ENCODE data around the gene P2RY11. TPM values are rescaled to one million over a fixed set of nuclear protein-coding genes. Genes with fewer than 3 reads are reported as not detected.

The P2RY11 gene
- total RNA-seq, 1 experiment from 2014 or later, result 20.7 TPM

DNA sequence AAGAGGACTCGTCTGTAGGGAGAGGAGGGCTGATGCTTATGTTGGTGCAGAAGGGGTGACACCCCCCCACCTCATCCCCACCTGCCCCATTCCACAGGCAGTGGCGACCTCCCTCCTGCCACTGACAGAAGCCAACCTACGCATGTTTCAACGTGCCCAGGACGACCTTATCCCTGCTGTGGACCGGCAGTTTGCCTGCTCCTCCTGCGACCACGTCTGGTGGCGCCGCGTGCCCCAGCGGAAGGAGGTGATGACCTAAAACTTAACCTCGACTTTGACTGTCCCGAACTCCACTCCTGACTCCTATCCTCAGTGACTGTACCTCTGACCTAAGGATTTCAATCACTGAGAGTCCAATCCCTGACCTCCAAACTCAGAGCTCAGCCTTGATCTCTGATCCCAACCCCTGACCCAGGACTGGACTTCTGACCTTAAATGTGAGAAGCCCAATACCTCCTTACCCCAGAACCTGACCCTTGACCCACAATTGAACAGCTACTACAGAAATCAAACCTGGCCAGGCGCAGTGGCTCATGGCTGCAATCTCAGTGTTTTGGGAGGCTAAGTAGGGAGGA, 21.6 kb upstream of the P2RY11 start:
- Mint-ChIP-seq H3K4me3 (ENCODE audit: low read depth, unreplicated experiment) (no peak overlapping the region), H3K4me1 (ENCODE audit: low read depth, unreplicated experiment) (no peaks in the 10 kb centered on the region), H3K36me3 (ENCODE audit: insufficient read depth, unreplicated experiment) (peaks cover 48% of the 10 kb centered on the region), H3K27me3 (ENCODE audit: unreplicated experiment) (no peaks in the 10 kb centered on the region), H3K27ac (ENCODE audit: unreplicated experiment) (no peak overlapping the region), H3K9me3 (ENCODE audit: low read depth, unreplicated experiment) (peaks cover 2% of the 10 kb centered on the region)
- no TSS peak for BruUV-seq (replicated peaks)
- CTCF ChIA-PET, result no interaction called here
- no peak for DNase-seq
- intact Hi-C loops (cut with micrococcal nuclease; ENCODE audit: unreplicated experiment), result no loop called here
- TF ChIP-seq, protein P1, sequence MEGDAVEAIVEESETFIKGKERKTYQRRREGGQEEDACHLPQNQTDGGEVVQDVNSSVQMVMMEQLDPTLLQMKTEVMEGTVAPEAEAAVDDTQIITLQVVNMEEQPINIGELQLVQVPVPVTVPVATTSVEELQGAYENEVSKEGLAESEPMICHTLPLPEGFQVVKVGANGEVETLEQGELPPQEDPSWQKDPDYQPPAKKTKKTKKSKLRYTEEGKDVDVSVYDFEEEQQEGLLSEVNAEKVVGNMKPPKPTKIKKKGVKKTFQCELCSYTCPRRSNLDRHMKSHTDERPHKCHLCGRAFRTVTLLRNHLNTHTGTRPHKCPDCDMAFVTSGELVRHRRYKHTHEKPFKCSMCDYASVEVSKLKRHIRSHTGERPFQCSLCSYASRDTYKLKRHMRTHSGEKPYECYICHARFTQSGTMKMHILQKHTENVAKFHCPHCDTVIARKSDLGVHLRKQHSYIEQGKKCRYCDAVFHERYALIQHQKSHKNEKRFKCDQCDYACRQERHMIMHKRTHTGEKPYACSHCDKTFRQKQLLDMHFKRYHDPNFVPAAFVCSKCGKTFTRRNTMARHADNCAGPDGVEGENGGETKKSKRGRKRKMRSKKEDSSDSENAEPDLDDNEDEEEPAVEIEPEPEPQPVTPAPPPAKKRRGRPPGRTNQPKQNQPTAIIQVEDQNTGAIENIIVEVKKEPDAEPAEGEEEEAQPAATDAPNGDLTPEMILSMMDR (IDR thresholded peaks at IDR 0.05; ENCODE audit: unreplicated experiment), result no peak

GRCh38 chr19:10091370-10091687, 20.2 kb upstream of the P2RY11 start:
- Mint-ChIP-seq H3K27ac (ENCODE audit: unreplicated experiment) (peak overlapping the region; percentile 56), H3K9me3 (ENCODE audit: low read depth, unreplicated experiment) (peaks cover 2% of the 10 kb centered on the region), H3K4me3 (ENCODE audit: low read depth, unreplicated experiment) (no peak overlapping the region), H3K36me3 (ENCODE audit: insufficient read depth, unreplicated experiment) (peaks cover 48% of the 10 kb centered on the region), H3K27me3 (ENCODE audit: unreplicated experiment) (no peaks in the 10 kb centered on the region), H3K4me1 (ENCODE audit: low read depth, unreplicated experiment) (no peaks in the 10 kb centered on the region)
- TF ChIP-seq, protein P1 (IDR thresholded peaks at IDR 0.05; ENCODE audit: unreplicated experiment), result no peak
- CTCF ChIA-PET, result no interaction called here
- no peak for DNase-seq
- no TSS peak for BruUV-seq (replicated peaks)
- intact Hi-C loops (cut with micrococcal nuclease; ENCODE audit: unreplicated experiment), result no loop called here

- CTCF ChIA-PET, result no interaction called here
These were observed 19.4 kb upstream of the P2RY11 start for GRCh38 chr19:10091895-10092641.

DNA sequence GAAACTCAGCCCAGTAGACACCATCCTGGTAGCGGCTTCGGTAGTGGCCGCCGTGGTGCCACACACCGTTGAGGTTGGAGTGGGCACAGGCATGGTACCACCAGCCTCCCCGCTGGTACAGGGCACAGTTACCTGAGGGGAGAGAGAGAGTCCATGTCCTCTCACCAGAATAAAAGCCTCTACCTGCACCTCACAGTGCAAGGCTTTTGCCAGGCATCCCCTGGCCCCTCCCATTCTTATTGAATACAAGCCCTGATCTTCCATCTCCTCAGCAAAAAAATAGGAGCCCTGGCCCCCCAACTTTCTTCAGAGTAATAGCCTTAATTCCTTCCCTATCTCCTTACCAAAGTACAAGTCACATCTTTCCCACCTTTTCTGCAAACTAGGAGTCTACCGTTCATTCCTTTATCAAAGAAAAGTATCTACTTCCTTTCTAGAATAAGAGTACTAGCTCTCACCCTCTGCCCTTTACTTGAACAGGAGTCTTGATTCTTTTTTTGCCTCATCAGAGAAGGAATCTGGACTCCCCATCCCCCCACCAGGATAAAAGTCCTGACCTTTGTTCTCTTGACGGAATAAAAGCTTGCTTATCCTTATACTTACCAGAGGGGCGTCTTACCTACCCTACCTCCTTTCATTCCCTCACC, 18.7 kb upstream of the P2RY11 start:
- no peak for DNase-seq
- no TSS peak for BruUV-seq (replicated peaks)
- CTCF ChIA-PET, result no interaction called here
- H3K4me1 Mint-ChIP-seq (ENCODE audit: low read depth, unreplicated experiment), result no peaks in the 10 kb centered on the region
- no peaks in the 10 kb centered on the region for H3K27me3 Mint-ChIP-seq (ENCODE audit: unreplicated experiment)
- peaks cover 38% of the 10 kb centered on the region for H3K36me3 Mint-ChIP-seq (ENCODE audit: insufficient read depth, unreplicated experiment)
- no peak overlapping the region for H3K27ac Mint-ChIP-seq (ENCODE audit: unreplicated experiment)
- peaks cover 2% of the 10 kb centered on the region for H3K9me3 Mint-ChIP-seq (ENCODE audit: low read depth, unreplicated experiment)
- TF ChIP-seq, protein P1 (IDR thresholded peaks at IDR 0.05; ENCODE audit: unreplicated experiment), result no peak
- intact Hi-C loops (cut with micrococcal nuclease; ENCODE audit: unreplicated experiment), result no loop called here
- no peak overlapping the region for H3K4me3 Mint-ChIP-seq (ENCODE audit: low read depth, unreplicated experiment)

More at GRCh38 chr19:10091895-10092641, 19.4 kb upstream of the P2RY11 start:
- Mint-ChIP-seq H3K9me3 (ENCODE audit: low read depth, unreplicated experiment) (peaks cover 2% of the 10 kb centered on the region), H3K4me3 (ENCODE audit: low read depth, unreplicated experiment) (no peak overlapping the region), H3K27me3 (ENCODE audit: unreplicated experiment) (no peaks in the 10 kb centered on the region), H3K27ac (ENCODE audit: unreplicated experiment) (peak overlapping the region; percentile 56), H3K36me3 (ENCODE audit: insufficient read depth, unreplicated experiment) (peaks cover 43% of the 10 kb centered on the region), H3K4me1 (ENCODE audit: low read depth, unreplicated experiment) (no peaks in the 10 kb centered on the region)
- TF ChIP-seq, protein P1 (IDR thresholded peaks at IDR 0.05; ENCODE audit: unreplicated experiment), result no peak
- intact Hi-C loops (cut with micrococcal nuclease; ENCODE audit: unreplicated experiment), result no loop called here
- DNase-seq, result no peak
- BruUV-seq (replicated peaks), result TSS peak; percentile 23

Data from Calu3 (cell line).